ENCODE measurements around the gene TXNL1.

- TF ChIP-seq RFX5 (IDR thresholded peaks at IDR 0.05; ENCODE audit: low read length) = no peak
- TF ChIP-seq, protein P1, sequence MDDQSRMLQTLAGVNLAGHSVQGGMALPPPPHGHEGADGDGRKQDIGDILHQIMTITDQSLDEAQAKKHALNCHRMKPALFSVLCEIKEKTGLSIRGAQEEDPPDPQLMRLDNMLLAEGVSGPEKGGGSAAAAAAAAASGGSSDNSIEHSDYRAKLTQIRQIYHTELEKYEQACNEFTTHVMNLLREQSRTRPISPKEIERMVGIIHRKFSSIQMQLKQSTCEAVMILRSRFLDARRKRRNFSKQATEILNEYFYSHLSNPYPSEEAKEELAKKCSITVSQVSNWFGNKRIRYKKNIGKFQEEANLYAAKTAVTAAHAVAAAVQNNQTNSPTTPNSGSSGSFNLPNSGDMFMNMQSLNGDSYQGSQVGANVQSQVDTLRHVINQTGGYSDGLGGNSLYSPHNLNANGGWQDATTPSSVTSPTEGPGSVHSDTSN (IDR thresholded peaks at IDR 0.05) = no peak
- no peak for TF ChIP-seq FOXM1 (IDR thresholded peaks at IDR 0.05; ENCODE audit: low read depth)
- TF ChIP-seq, protein P2, sequence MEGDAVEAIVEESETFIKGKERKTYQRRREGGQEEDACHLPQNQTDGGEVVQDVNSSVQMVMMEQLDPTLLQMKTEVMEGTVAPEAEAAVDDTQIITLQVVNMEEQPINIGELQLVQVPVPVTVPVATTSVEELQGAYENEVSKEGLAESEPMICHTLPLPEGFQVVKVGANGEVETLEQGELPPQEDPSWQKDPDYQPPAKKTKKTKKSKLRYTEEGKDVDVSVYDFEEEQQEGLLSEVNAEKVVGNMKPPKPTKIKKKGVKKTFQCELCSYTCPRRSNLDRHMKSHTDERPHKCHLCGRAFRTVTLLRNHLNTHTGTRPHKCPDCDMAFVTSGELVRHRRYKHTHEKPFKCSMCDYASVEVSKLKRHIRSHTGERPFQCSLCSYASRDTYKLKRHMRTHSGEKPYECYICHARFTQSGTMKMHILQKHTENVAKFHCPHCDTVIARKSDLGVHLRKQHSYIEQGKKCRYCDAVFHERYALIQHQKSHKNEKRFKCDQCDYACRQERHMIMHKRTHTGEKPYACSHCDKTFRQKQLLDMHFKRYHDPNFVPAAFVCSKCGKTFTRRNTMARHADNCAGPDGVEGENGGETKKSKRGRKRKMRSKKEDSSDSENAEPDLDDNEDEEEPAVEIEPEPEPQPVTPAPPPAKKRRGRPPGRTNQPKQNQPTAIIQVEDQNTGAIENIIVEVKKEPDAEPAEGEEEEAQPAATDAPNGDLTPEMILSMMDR (IDR thresholded peaks at IDR 0.05) = no peak
- TF ChIP-seq, protein P3, sequence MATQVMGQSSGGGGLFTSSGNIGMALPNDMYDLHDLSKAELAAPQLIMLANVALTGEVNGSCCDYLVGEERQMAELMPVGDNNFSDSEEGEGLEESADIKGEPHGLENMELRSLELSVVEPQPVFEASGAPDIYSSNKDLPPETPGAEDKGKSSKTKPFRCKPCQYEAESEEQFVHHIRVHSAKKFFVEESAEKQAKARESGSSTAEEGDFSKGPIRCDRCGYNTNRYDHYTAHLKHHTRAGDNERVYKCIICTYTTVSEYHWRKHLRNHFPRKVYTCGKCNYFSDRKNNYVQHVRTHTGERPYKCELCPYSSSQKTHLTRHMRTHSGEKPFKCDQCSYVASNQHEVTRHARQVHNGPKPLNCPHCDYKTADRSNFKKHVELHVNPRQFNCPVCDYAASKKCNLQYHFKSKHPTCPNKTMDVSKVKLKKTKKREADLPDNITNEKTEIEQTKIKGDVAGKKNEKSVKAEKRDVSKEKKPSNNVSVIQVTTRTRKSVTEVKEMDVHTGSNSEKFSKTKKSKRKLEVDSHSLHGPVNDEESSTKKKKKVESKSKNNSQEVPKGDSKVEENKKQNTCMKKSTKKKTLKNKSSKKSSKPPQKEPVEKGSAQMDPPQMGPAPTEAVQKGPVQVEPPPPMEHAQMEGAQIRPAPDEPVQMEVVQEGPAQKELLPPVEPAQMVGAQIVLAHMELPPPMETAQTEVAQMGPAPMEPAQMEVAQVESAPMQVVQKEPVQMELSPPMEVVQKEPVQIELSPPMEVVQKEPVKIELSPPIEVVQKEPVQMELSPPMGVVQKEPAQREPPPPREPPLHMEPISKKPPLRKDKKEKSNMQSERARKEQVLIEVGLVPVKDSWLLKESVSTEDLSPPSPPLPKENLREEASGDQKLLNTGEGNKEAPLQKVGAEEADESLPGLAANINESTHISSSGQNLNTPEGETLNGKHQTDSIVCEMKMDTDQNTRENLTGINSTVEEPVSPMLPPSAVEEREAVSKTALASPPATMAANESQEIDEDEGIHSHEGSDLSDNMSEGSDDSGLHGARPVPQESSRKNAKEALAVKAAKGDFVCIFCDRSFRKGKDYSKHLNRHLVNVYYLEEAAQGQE (IDR thresholded peaks at IDR 0.05; ENCODE audit: low read depth, low read length) = no peak
- TF ChIP-seq CHD2 (IDR thresholded peaks at IDR 0.05; ENCODE audit: low read length, partially characterized antibody) = no peak
- no peak for TF ChIP-seq MEF2A (IDR thresholded peaks at IDR 0.05; ENCODE audit: borderline replicate concordance, low read depth)
- no peak for TF ChIP-seq GABPA (IDR thresholded peaks at IDR 0.05; ENCODE audit: low read depth)
- TF ChIP-seq, protein P4, sequence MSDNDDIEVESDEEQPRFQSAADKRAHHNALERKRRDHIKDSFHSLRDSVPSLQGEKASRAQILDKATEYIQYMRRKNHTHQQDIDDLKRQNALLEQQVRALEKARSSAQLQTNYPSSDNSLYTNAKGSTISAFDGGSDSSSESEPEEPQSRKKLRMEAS (IDR thresholded peaks at IDR 0.05; ENCODE audit: low read depth) = no peak
- no peak for TF ChIP-seq POLR2AphosphoS5 (IDR thresholded peaks at IDR 0.05; ENCODE audit: low read depth, low read length)
Measured at GRCh38 chr18:56659111-56659510, 20.7 kb upstream of the TXNL1 start.

All from SK-N-SH (cell line).